Measurements from ENCODE around the gene ATP8B2.
"Not testable (repeated sequence)": the region's sequence is repeated elsewhere in the genome, so short reads cannot be mapped to it uniquely, and the experiment has no call there.

DNA sequence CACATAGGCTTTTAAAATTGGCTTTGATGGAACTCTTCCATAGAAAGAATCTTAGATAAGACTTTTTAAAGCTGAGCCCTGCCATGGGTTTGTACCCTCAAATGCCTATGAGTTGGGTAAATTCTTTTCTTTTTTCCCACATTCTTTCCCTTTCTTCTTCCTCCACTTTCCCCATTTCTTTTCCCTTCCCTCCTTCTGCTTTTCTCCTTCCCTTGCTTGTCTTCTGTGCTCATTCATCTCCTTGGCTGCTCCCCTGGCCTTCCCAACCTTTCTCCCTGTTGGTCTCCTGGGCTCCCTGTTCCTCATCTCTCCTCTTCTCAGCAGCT lies 3.8 kb upstream of the ATP8B2 start:
- TF ChIP-seq, protein P1, sequence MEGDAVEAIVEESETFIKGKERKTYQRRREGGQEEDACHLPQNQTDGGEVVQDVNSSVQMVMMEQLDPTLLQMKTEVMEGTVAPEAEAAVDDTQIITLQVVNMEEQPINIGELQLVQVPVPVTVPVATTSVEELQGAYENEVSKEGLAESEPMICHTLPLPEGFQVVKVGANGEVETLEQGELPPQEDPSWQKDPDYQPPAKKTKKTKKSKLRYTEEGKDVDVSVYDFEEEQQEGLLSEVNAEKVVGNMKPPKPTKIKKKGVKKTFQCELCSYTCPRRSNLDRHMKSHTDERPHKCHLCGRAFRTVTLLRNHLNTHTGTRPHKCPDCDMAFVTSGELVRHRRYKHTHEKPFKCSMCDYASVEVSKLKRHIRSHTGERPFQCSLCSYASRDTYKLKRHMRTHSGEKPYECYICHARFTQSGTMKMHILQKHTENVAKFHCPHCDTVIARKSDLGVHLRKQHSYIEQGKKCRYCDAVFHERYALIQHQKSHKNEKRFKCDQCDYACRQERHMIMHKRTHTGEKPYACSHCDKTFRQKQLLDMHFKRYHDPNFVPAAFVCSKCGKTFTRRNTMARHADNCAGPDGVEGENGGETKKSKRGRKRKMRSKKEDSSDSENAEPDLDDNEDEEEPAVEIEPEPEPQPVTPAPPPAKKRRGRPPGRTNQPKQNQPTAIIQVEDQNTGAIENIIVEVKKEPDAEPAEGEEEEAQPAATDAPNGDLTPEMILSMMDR (conservative IDR thresholded peaks at IDR 0.05 in 1 of 2, IDR thresholded peaks at IDR 0.05 in 1 of 2; ENCODE audit: extremely low read depth in 1 of 2, insufficient read depth in 1 of 2, low read depth in 1 of 2, low read length in 2 of 2) = not testable (repeated sequence)
- TF ChIP-seq EZH2 (IDR thresholded peaks at IDR 0.05; ENCODE audit: borderline replicate concordance, low read length) = not testable (repeated sequence)
